Type B pancreatic cell (in vitro differentiated cells): ENCODE data around the gene GIGYF2. TPM values are rescaled to one million over a fixed set of nuclear protein-coding genes. Genes with fewer than 3 reads are reported as not detected.

Source experiments
- DNase-seq: peaks from one replicate; pipeline ENCODE4 v3.0.0; 2021; ENCODE audit warnings: mixed read lengths; ENCODE audit not compliant: unreplicated experiment; ENCODE audit errors: extremely low spot score
- H3K27ac Mint-ChIP-seq: 2 replicates; pipeline ENCODE4 v1.8.0; 2021; ENCODE audit warnings: mild to moderate bottlenecking, mixed read lengths
- H3K27me3 Mint-ChIP-seq: 2 replicates; pipeline ENCODE4 v1.8.0; 2021; ENCODE audit warnings: mixed read lengths
- H3K36me3 Mint-ChIP-seq: 2 replicates; pipeline ENCODE4 v1.8.0; 2021; ENCODE audit warnings: mixed read lengths
- H3K4me1 Mint-ChIP-seq: one replicate; pipeline ENCODE4 v1.8.0; 2021; ENCODE audit warnings: mixed read lengths; ENCODE audit not compliant: unreplicated experiment
- H3K4me3 Mint-ChIP-seq: 2 replicates; pipeline ENCODE4 v1.8.0; 2021; ENCODE audit warnings: mild to moderate bottlenecking, mixed read lengths
- H3K9me3 Mint-ChIP-seq: 2 replicates; pipeline ENCODE4 v1.8.0; 2021; ENCODE audit warnings: mixed read lengths
- CTCF ChIP-seq: fragments of 200-600 bp; sonication (generic); conservative IDR thresholded peaks from 2 replicates; pipeline ENCODE4 v1.5.0; 2021; ENCODE audit warnings: antibody characterized with exemption, mild to moderate bottlenecking
- total RNA-seq: library from RNA; stranded (reverse); gene quantifications from 2 replicates; pipeline ENCODE4 v1.2.1, GENCODE V29; 2021; ENCODE audit warnings: low replicate concordance

Gene GIGYF2
- total RNA-seq, 1 donor from 2014 or later, result 65.7 TPM

GRCh38 chr2:232908695-232909094, 211.6 kb downstream of the GIGYF2 start:
- peaks cover 4% of the 10 kb centered on the region for H3K4me1 Mint-ChIP-seq
- no peak overlapping the region for H3K27ac Mint-ChIP-seq
- no peak overlapping the region for H3K4me3 Mint-ChIP-seq
- H3K9me3 Mint-ChIP-seq, result peaks cover 5% of the 10 kb centered on the region
- H3K27me3 Mint-ChIP-seq, result no peaks in the 10 kb centered on the region
- TF ChIP-seq CTCF, result no peak
- peaks cover 5% of the 10 kb centered on the region for H3K36me3 Mint-ChIP-seq
- no peak for DNase-seq

Other genes with a start within 250 kb of the GIGYF2 start
- 1.5 and 6.5 TPM in 2 replicates for gene ALPI, start 241.2 kb upstream of the GIGYF2 start, total RNA-seq
- gene ECEL1, start 209.5 kb upstream of the GIGYF2 start, total RNA-seq, result 7.8 and 9.6 TPM in 2 replicates
- 0.34 TPM in 1 of 2 replicates, not detected in the other for gene PRSS56, start 176.9 kb upstream of the GIGYF2 start, total RNA-seq
- 0.60 TPM in 1 of 2 replicates, not detected in the other for gene CHRND, start 171.2 kb upstream of the GIGYF2 start, total RNA-seq
- gene CHRNG, start 157.6 kb upstream of the GIGYF2 start, total RNA-seq, result 0.50 and 0.87 TPM in 2 replicates
- gene TIGD1, start 146.8 kb upstream of the GIGYF2 start, total RNA-seq, result 7.2 and 10.8 TPM in 2 replicates
- 77.1 and 83.1 TPM in 2 replicates for gene EIF4E2, start 146.6 kb upstream of the GIGYF2 start, total RNA-seq
- gene EFHD1, start 63.7 kb upstream of the GIGYF2 start, total RNA-seq, result 2.5 and 6.0 TPM in 2 replicates
- 1.6 and 2.9 TPM in 2 replicates for gene KCNJ13, start 79.2 kb downstream of the GIGYF2 start, total RNA-seq
- gene SNORC, start 172.9 kb downstream of the GIGYF2 start, total RNA-seq, result 7.1 and 28.9 TPM in 2 replicates